Body of pancreas (tissue), 4 donors: ENCODE measurements around the gene SLC7A7.

Experiments used
- POLR2A ChIP-seq, 3 donors: fragments of 450-650 bp; IDR thresholded peaks; one replicate each; pipeline ENCODE4 v1.6.1; 2016; ENCODE audit warnings: antibody characterized with exemption in 3 of 3, mild to moderate bottlenecking in 2 of 3
- TF ChIP-seq, protein P1 (sequence below), 7 experiments: fragments of 450-650 bp in 4 of 7; fragments of 200-600 bp in 3 of 7; sonication (generic) in 3 of 7; IDR thresholded peaks; one replicate each; pipeline ENCODE4 v1.5.1; 2016 to 2019; ENCODE audit warnings: antibody characterized with exemption in 7 of 7

DNA sequence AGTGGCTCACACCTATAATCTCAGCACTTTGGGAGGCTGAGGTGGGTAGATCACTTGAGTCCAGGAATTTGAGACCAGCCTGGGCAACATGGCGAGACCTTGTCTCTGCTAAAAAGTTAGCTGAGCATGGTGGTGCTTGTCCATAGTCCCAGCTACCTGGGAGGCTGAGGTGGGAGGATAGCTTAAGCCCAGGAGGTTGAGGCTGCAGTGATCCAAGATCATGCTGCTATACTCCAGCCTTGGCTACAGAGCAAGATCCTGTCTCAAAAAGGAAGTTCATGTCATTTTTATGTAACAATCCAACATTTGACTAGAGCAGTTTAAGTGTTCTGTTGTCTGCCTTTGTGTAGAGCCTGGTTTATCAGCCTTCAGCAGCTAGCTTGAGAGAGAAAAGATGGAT is 42.5 kb downstream of the SLC7A7 start:
- TF ChIP-seq, protein P1, sequence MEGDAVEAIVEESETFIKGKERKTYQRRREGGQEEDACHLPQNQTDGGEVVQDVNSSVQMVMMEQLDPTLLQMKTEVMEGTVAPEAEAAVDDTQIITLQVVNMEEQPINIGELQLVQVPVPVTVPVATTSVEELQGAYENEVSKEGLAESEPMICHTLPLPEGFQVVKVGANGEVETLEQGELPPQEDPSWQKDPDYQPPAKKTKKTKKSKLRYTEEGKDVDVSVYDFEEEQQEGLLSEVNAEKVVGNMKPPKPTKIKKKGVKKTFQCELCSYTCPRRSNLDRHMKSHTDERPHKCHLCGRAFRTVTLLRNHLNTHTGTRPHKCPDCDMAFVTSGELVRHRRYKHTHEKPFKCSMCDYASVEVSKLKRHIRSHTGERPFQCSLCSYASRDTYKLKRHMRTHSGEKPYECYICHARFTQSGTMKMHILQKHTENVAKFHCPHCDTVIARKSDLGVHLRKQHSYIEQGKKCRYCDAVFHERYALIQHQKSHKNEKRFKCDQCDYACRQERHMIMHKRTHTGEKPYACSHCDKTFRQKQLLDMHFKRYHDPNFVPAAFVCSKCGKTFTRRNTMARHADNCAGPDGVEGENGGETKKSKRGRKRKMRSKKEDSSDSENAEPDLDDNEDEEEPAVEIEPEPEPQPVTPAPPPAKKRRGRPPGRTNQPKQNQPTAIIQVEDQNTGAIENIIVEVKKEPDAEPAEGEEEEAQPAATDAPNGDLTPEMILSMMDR (IDR thresholded peaks at IDR 0.05), result no peak
- no peak for TF ChIP-seq POLR2A (IDR thresholded peaks at IDR 0.05)
